Measurements from ENCODE around the gene RERGL.

RERGL gene, protein sequence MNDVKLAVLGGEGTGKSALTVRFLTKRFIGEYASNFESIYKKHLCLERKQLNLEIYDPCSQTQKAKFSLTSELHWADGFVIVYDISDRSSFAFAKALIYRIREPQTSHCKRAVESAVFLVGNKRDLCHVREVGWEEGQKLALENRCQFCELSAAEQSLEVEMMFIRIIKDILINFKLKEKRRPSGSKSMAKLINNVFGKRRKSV

GRCh38 chr12:18090093-18090492 is at the start of gene RERGL:
Gene RERGL, minus strand, starts transcription at chr12:18090193. Its CDS starts 53 bp downstream, at chr12:18090140.
- no peaks in the 10 kb centered on the region for H3K36me3 Mint-ChIP-seq (ENCODE audit: low read depth)
- no peaks in the 10 kb centered on the region for H3K27me3 Mint-ChIP-seq (ENCODE audit: low read depth, poor library complexity)
- peaks cover 3% of the 10 kb centered on the region for H3K9me3 Mint-ChIP-seq
- no peak for DNase-seq
- no peaks in the 10 kb centered on the region for H3K4me1 Mint-ChIP-seq
- H3K4me3 Mint-ChIP-seq = no peak within 1 kb of the TSS
- H3K27ac Mint-ChIP-seq = peak within 1 kb of the TSS; percentile 14
- TF ChIP-seq CTCF (IDR thresholded peaks at IDR 0.05) = no peak

DNA sequence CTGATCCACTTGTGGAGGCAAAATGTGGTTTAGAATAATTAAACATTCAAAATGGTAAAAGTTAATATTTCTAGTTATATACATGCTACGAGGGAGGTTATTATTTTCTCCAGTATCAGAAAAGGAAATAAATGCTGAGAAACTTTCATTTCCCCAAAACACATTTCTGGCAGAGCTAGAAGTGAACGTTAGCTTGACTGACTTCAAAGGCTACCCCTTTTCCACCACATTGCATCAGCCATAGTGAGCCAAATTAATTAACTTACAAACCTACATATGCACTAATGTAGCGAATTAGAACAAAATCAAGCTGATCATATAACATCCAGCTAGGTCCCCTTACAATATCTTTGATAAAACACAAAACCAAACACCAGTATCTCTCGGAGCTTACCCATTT is 49.3 kb upstream of the RERGL start:
- Mint-ChIP-seq H3K9me3 (no peaks in the 10 kb centered on the region), H3K36me3 (ENCODE audit: low read depth) (no peaks in the 10 kb centered on the region), H3K4me1 (peaks cover 3% of the 10 kb centered on the region), H3K27me3 (ENCODE audit: low read depth, poor library complexity) (no peaks in the 10 kb centered on the region), H3K4me3 (no peak overlapping the region), H3K27ac (no peak overlapping the region)
- TF ChIP-seq CTCF (IDR thresholded peaks at IDR 0.05) = no peak
- DNase-seq = no peak

GRCh38 chr12:18135509-18135908 is 45.5 kb upstream of the RERGL start:
- H3K4me3 Mint-ChIP-seq = no peak overlapping the region
- peaks cover 3% of the 10 kb centered on the region for H3K4me1 Mint-ChIP-seq
- H3K9me3 Mint-ChIP-seq = no peaks in the 10 kb centered on the region
- H3K27me3 Mint-ChIP-seq (ENCODE audit: low read depth, poor library complexity) = no peaks in the 10 kb centered on the region
- TF ChIP-seq CTCF (IDR thresholded peaks at IDR 0.05) = no peak
- H3K27ac Mint-ChIP-seq = no peak overlapping the region
- no peak for DNase-seq
- H3K36me3 Mint-ChIP-seq (ENCODE audit: low read depth) = no peaks in the 10 kb centered on the region

- Mint-ChIP-seq H3K4me3 (no peak overlapping the region), H3K9me3 (no peaks in the 10 kb centered on the region), H3K27me3 (ENCODE audit: low read depth, poor library complexity) (no peaks in the 10 kb centered on the region), H3K27ac (no peak overlapping the region), H3K4me1 (peaks cover 3% of the 10 kb centered on the region), H3K36me3 (ENCODE audit: low read depth) (no peaks in the 10 kb centered on the region)
- no peak for DNase-seq
- TF ChIP-seq CTCF (IDR thresholded peaks at IDR 0.05) = no peak
These were observed 45.1 kb upstream of the RERGL start for GRCh38 chr12:18135086-18135485.

- Mint-ChIP-seq H3K27me3 (ENCODE audit: low read depth, poor library complexity) (peaks cover 4% of the 10 kb centered on the region), H3K4me1 (peaks cover 3% of the 10 kb centered on the region), H3K4me3 (no peak overlapping the region), H3K9me3 (peaks cover 17% of the 10 kb centered on the region), H3K27ac (no peak overlapping the region), H3K36me3 (ENCODE audit: low read depth) (no peaks in the 10 kb centered on the region)
- TF ChIP-seq CTCF (IDR thresholded peaks at IDR 0.05) = no peak
- DNase-seq = no peak
These were observed 40.9 kb upstream of the RERGL start for GRCh38 chr12:18130851-18131250.

DNA sequence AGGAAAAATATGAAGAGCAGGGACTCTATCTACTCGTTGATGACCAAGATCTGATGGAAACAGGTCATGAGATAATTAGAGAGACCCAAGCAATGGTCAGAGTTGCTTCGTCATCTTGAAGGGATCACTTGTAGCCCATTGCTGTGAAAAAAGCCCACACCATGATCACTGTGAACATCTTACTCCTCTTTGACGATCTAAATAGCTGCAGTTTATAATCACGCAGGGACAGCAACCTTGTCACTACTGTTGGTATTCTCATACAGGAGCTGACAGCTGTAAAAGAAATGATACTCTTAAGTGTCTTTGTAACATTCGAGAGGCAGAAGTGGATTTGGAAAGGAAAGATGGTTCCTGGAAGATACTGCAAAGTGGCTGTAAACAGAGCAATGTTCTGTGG is 33.7 kb upstream of the RERGL start:
- Mint-ChIP-seq H3K27me3 (ENCODE audit: low read depth, poor library complexity) (no peaks in the 10 kb centered on the region), H3K4me3 (no peak overlapping the region), H3K4me1 (no peaks in the 10 kb centered on the region), H3K27ac (no peak overlapping the region), H3K36me3 (ENCODE audit: low read depth) (no peaks in the 10 kb centered on the region), H3K9me3 (peaks cover 22% of the 10 kb centered on the region)
- DNase-seq = no peak
- TF ChIP-seq CTCF (IDR thresholded peaks at IDR 0.05) = no peak

Measured in nephron progenitor cell (in vitro differentiated cells).